Measurements from ENCODE around the gene SERPIND1.

GRCh38 chr22:20808844-20809243, 34.9 kb downstream of the SERPIND1 start:
- TF ChIP-seq, protein P1, sequence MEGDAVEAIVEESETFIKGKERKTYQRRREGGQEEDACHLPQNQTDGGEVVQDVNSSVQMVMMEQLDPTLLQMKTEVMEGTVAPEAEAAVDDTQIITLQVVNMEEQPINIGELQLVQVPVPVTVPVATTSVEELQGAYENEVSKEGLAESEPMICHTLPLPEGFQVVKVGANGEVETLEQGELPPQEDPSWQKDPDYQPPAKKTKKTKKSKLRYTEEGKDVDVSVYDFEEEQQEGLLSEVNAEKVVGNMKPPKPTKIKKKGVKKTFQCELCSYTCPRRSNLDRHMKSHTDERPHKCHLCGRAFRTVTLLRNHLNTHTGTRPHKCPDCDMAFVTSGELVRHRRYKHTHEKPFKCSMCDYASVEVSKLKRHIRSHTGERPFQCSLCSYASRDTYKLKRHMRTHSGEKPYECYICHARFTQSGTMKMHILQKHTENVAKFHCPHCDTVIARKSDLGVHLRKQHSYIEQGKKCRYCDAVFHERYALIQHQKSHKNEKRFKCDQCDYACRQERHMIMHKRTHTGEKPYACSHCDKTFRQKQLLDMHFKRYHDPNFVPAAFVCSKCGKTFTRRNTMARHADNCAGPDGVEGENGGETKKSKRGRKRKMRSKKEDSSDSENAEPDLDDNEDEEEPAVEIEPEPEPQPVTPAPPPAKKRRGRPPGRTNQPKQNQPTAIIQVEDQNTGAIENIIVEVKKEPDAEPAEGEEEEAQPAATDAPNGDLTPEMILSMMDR (IDR thresholded peaks at IDR 0.05 in 4 of 5, conservative IDR thresholded peaks at IDR 0.05 in 1 of 5): no peak
- no peak for TF ChIP-seq POLR2A (IDR thresholded peaks at IDR 0.05)
